GM10266 (cell line): Measurements from ENCODE around the gene SYT14.
"Not testable (repeated sequence)": the region's sequence is repeated elsewhere in the genome, so short reads cannot be mapped to it uniquely, and the experiment has no call there.

ENCODE experiments used
- DNase-seq: peaks from one replicate; pipeline ENCODE4 v3.0.0; 2012; ENCODE audit errors: extremely low spot score
- CTCF ChIP-seq: IDR thresholded peaks from 2 replicates; pipeline ENCODE4 v1.5.1; 2012; ENCODE audit warnings: mild to moderate bottlenecking, low read depth; ENCODE audit not compliant: control insufficient read depth, insufficient read depth; ENCODE audit errors: missing control alignments

The SYT14 gene

GRCh38 chr1:210024996-210025395 lies 87.0 kb downstream of the SYT14 start:
- TF ChIP-seq CTCF: no peak
- DNase-seq: no peak

GRCh38 chr1:210025870-210026269 lies 87.9 kb downstream of the SYT14 start:
- no peak for DNase-seq
- no peak for TF ChIP-seq CTCF

GRCh38 chr1:210027994-210028393 lies 90.0 kb downstream of the SYT14 start:
- TF ChIP-seq CTCF: no peak
- DNase-seq: no peak

GRCh38 chr1:210031473-210031872 lies 93.5 kb downstream of the SYT14 start:
- DNase-seq: no peak

DNA sequence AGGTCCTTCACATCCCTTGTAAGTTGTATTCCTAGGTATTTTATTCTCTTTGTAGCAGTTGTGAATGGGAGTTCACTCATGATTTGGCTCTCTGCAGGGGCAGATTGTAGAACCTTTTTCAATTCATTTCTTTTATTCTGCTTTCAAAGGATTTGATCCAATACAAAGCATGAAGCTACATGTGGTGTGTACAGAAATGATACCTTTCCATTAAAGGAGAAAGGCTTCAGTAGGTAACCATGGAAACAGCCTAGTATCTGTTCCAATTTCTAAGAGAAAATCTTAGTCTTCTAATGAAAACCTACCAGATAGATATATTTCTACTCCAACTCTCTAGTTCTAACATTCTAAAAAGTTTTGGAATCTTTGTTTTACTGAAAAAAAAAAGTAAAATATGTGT lies 105.0 kb downstream of the SYT14 start:
- no peak for TF ChIP-seq CTCF
- no peak for DNase-seq

More at GRCh38 chr1:210031473-210031872, 93.5 kb downstream of the SYT14 start:
- no peak for TF ChIP-seq CTCF

DNA sequence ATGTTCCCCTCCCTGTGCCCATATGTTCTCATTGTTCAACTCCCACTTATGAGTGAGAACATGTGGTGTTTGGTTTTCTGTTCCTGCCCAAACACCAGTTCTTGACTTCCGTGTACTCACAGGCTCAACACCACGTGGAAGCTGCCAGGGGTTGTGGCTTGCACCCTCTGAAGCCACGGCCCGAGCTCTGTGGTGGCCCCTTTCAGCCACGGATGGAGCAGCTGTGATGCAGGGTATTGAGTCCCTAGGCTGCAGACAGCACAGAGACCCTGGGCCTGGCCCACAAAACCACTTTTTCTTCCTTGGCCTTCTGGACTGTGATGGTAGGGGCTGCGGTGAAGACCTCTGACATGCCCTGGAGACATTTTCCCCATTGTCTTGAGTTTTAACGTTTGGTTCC lies 111.6 kb downstream of the SYT14 start:
- no peak for TF ChIP-seq CTCF
- DNase-seq: no peak

DNA sequence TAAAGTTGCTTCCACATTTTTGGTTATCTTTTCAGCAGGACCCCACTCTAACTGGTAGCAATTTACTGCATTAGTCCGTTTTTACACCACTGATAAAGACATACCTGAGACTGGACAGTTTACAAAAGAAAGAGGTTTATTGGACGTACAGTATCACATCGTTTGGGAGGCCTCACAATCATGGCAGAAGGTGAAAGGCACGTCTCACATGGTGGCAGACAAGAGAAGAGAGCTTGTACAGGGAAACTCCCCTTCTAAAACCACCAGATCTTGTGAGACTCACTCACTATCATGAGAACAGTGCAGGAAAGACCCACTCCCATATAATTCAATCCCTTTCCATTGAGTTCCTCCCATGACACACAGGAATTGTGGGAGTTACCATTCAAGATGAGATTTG lies 112.5 kb downstream of the SYT14 start:
- not testable (repeated sequence) for DNase-seq

GRCh38 chr1:210053126-210053525 lies 115.1 kb downstream of the SYT14 start:
- DNase-seq: no peak
- no peak for TF ChIP-seq CTCF
